ENCODE measurements around the gene STX8.
"Not testable (repeated sequence)": the region's sequence is repeated elsewhere in the genome, so short reads cannot be mapped to it uniquely, and the experiment has no call there.

The STX8 gene

GRCh38 chr17:9575381-9576101 is at the start of gene STX8:
Gene STX8 (minus strand): TSS chr17:9575820. CDS start chr17:9575808, 12 bp downstream.
- Mint-ChIP-seq H3K36me3 (ENCODE audit: low read depth) (peaks cover 15% of the 10 kb centered on the region), H3K4me1 (ENCODE audit: low read depth) (peaks cover 25% of the 10 kb centered on the region), H3K9me3 (no peaks in the 10 kb centered on the region), H3K27me3 (no peaks in the 10 kb centered on the region), H3K4me3 (peak within 1 kb of the TSS; percentile 87), H3K27ac (peak within 1 kb of the TSS; percentile 79)
- intact Hi-C loops (cut with micrococcal nuclease), result loop anchor here (5.0 kb wide), 2 partner anchors 102 to 152 kb away; no protein-coding TSS in a partner anchor

- no peak overlapping the region for H3K27ac Mint-ChIP-seq
- H3K9me3 Mint-ChIP-seq, result peaks cover 33% of the 10 kb centered on the region
- peaks cover 2% of the 10 kb centered on the region for H3K27me3 Mint-ChIP-seq
These were observed 47.3 kb upstream of the STX8 start for GRCh38 chr17:9622961-9623360.

GRCh38 chr17:9615486-9615885 is 39.9 kb upstream of the STX8 start:
- Mint-ChIP-seq H3K27ac (no peak overlapping the region), H3K4me3 (no peak overlapping the region), H3K36me3 (ENCODE audit: low read depth) (no peaks in the 10 kb centered on the region), H3K4me1 (ENCODE audit: low read depth) (no peaks in the 10 kb centered on the region), H3K27me3 (peaks cover 3% of the 10 kb centered on the region), H3K9me3 (no peaks in the 10 kb centered on the region)
- intact Hi-C loops (cut with micrococcal nuclease), result no loop called here

More at GRCh38 chr17:9622961-9623360, 47.3 kb upstream of the STX8 start:
- H3K4me3 Mint-ChIP-seq, result no peak overlapping the region
- intact Hi-C loops (cut with micrococcal nuclease), result no loop called here
- no peaks in the 10 kb centered on the region for H3K4me1 Mint-ChIP-seq (ENCODE audit: low read depth)
- no peaks in the 10 kb centered on the region for H3K36me3 Mint-ChIP-seq (ENCODE audit: low read depth)

GRCh38 chr17:9612006-9612405 is 36.4 kb upstream of the STX8 start:
- Mint-ChIP-seq H3K4me1 (ENCODE audit: low read depth) (no peaks in the 10 kb centered on the region), H3K4me3 (no peak overlapping the region), H3K27me3 (peaks cover 8% of the 10 kb centered on the region), H3K27ac (no peak overlapping the region), H3K9me3 (peaks cover 5% of the 10 kb centered on the region), H3K36me3 (ENCODE audit: low read depth) (no peaks in the 10 kb centered on the region)
- intact Hi-C loops (cut with micrococcal nuclease), result no loop called here

- no peak overlapping the region for H3K4me3 Mint-ChIP-seq
- H3K27me3 Mint-ChIP-seq, result peaks cover 8% of the 10 kb centered on the region
- H3K36me3 Mint-ChIP-seq (ENCODE audit: low read depth), result no peaks in the 10 kb centered on the region
- intact Hi-C loops (cut with micrococcal nuclease), result no loop called here
- H3K4me1 Mint-ChIP-seq (ENCODE audit: low read depth), result no peaks in the 10 kb centered on the region
- H3K9me3 Mint-ChIP-seq, result peaks cover 5% of the 10 kb centered on the region
- H3K27ac Mint-ChIP-seq, result no peak overlapping the region
These were observed 35.9 kb upstream of the STX8 start for GRCh38 chr17:9611557-9611956.

- H3K36me3 Mint-ChIP-seq (ENCODE audit: low read depth); H3K4me1 Mint-ChIP-seq (ENCODE audit: low read depth); intact Hi-C loops (cut with micrococcal nuclease); H3K27ac Mint-ChIP-seq; H3K4me3 Mint-ChIP-seq; H3K27me3 Mint-ChIP-seq; H3K9me3 Mint-ChIP-seq: not testable (repeated sequence)
These were observed 31.4 kb upstream of the STX8 start for GRCh38 chr17:9607058-9607457.

- Mint-ChIP-seq H3K4me1 (ENCODE audit: low read depth) (no peaks in the 10 kb centered on the region), H3K36me3 (ENCODE audit: low read depth) (no peaks in the 10 kb centered on the region), H3K27me3 (peaks cover 5% of the 10 kb centered on the region), H3K9me3 (peaks cover 5% of the 10 kb centered on the region), H3K4me3 (no peak overlapping the region), H3K27ac (no peak overlapping the region)
- intact Hi-C loops (cut with micrococcal nuclease), result no loop called here
These were observed 30.8 kb upstream of the STX8 start for GRCh38 chr17:9606453-9606852.

- H3K9me3 Mint-ChIP-seq; H3K36me3 Mint-ChIP-seq (ENCODE audit: low read depth); H3K27me3 Mint-ChIP-seq; H3K4me1 Mint-ChIP-seq (ENCODE audit: low read depth); H3K27ac Mint-ChIP-seq; H3K4me3 Mint-ChIP-seq; intact Hi-C loops (cut with micrococcal nuclease): not testable (repeated sequence)
These were observed 29.0 kb upstream of the STX8 start for GRCh38 chr17:9604583-9604982.

GRCh38 chr17:9598661-9599060 is 23.0 kb upstream of the STX8 start:
- H3K9me3 Mint-ChIP-seq, result no peaks in the 10 kb centered on the region
- no peaks in the 10 kb centered on the region for H3K4me1 Mint-ChIP-seq (ENCODE audit: low read depth)

GRCh38 chr17:9597638-9598037 is 22.0 kb upstream of the STX8 start:
- intact Hi-C loops (cut with micrococcal nuclease); H3K4me3 Mint-ChIP-seq; H3K36me3 Mint-ChIP-seq (ENCODE audit: low read depth); H3K27ac Mint-ChIP-seq; H3K27me3 Mint-ChIP-seq; H3K9me3 Mint-ChIP-seq; H3K4me1 Mint-ChIP-seq (ENCODE audit: low read depth): not testable (repeated sequence)

More at GRCh38 chr17:9598661-9599060, 23.0 kb upstream of the STX8 start:
- H3K4me3 Mint-ChIP-seq, result no peak overlapping the region
- no peak overlapping the region for H3K27ac Mint-ChIP-seq
- H3K36me3 Mint-ChIP-seq (ENCODE audit: low read depth), result no peaks in the 10 kb centered on the region
- intact Hi-C loops (cut with micrococcal nuclease), result no loop called here
- H3K27me3 Mint-ChIP-seq, result no peaks in the 10 kb centered on the region

- Mint-ChIP-seq H3K36me3 (ENCODE audit: low read depth) (no peaks in the 10 kb centered on the region), H3K4me3 (no peak overlapping the region), H3K9me3 (no peaks in the 10 kb centered on the region), H3K27ac (no peak overlapping the region), H3K27me3 (peaks cover 5% of the 10 kb centered on the region), H3K4me1 (ENCODE audit: low read depth) (no peaks in the 10 kb centered on the region)
- intact Hi-C loops (cut with micrococcal nuclease), result no loop called here
These were observed 18.4 kb upstream of the STX8 start for GRCh38 chr17:9594065-9594464.

- H3K27ac Mint-ChIP-seq, result no peak overlapping the region
- intact Hi-C loops (cut with micrococcal nuclease), result no loop called here
These were observed 12.5 kb upstream of the STX8 start for GRCh38 chr17:9587969-9588656.

GRCh38 chr17:9577373-9577709 is 1.7 kb upstream of the STX8 start:
- intact Hi-C loops (cut with micrococcal nuclease), result loop anchor here (5.0 kb wide), 2 partner anchors 100 to 150 kb away; no protein-coding TSS in a partner anchor
- no peak overlapping the region for H3K27ac Mint-ChIP-seq
- H3K36me3 Mint-ChIP-seq (ENCODE audit: low read depth), result peaks cover 7% of the 10 kb centered on the region
- peaks cover 25% of the 10 kb centered on the region for H3K4me1 Mint-ChIP-seq (ENCODE audit: low read depth)
- no peak overlapping the region for H3K4me3 Mint-ChIP-seq
- H3K9me3 Mint-ChIP-seq, result no peaks in the 10 kb centered on the region
- no peaks in the 10 kb centered on the region for H3K27me3 Mint-ChIP-seq

More at GRCh38 chr17:9587969-9588656, 12.5 kb upstream of the STX8 start:
- no peaks in the 10 kb centered on the region for H3K36me3 Mint-ChIP-seq (ENCODE audit: low read depth)
- no peaks in the 10 kb centered on the region for H3K9me3 Mint-ChIP-seq
- no peaks in the 10 kb centered on the region for H3K4me1 Mint-ChIP-seq (ENCODE audit: low read depth)
- peaks cover 2% of the 10 kb centered on the region for H3K27me3 Mint-ChIP-seq
- no peak overlapping the region for H3K4me3 Mint-ChIP-seq

GRCh38 chr17:9576521-9577372 is 1.1 kb upstream of the STX8 start, which contains the start of gene CFAP52:
Gene CFAP52 (plus strand): TSS chr17:9576642. CDS start chr17:9576696, 54 bp downstream.
- no peaks in the 10 kb centered on the region for H3K9me3 Mint-ChIP-seq
- H3K27ac Mint-ChIP-seq, result peak within 1 kb of the TSS; percentile 79
- peaks cover 25% of the 10 kb centered on the region for H3K4me1 Mint-ChIP-seq (ENCODE audit: low read depth)
- no peaks in the 10 kb centered on the region for H3K27me3 Mint-ChIP-seq
- H3K36me3 Mint-ChIP-seq (ENCODE audit: low read depth), result peaks cover 7% of the 10 kb centered on the region
- peak within 1 kb of the TSS; percentile 87 for H3K4me3 Mint-ChIP-seq
- intact Hi-C loops (cut with micrococcal nuclease), result loop anchor here (5.0 kb wide), 2 partner anchors 101 to 151 kb away; no protein-coding TSS in a partner anchor

Measured in dendritic cell treated with granulocyte-macrophage colony-stimulating factor and Interleukin-4, amounts not matched to agents 40 ng/mL and 50 ng/mL, for 4 days (primary cell).